NCI-H446 (cell line): ENCODE data around the gene PLCD3.
"Not testable (repeated sequence)": the region's sequence is repeated elsewhere in the genome, so short reads cannot be mapped to it uniquely, and the experiment has no call there.

Experiments used
- DNase-seq, 2 experiments: peaks; one replicate each; lab custom pipeline; 2025; lab: John Stamatoyannopoulos, UW

The PLCD3 gene

DNA sequence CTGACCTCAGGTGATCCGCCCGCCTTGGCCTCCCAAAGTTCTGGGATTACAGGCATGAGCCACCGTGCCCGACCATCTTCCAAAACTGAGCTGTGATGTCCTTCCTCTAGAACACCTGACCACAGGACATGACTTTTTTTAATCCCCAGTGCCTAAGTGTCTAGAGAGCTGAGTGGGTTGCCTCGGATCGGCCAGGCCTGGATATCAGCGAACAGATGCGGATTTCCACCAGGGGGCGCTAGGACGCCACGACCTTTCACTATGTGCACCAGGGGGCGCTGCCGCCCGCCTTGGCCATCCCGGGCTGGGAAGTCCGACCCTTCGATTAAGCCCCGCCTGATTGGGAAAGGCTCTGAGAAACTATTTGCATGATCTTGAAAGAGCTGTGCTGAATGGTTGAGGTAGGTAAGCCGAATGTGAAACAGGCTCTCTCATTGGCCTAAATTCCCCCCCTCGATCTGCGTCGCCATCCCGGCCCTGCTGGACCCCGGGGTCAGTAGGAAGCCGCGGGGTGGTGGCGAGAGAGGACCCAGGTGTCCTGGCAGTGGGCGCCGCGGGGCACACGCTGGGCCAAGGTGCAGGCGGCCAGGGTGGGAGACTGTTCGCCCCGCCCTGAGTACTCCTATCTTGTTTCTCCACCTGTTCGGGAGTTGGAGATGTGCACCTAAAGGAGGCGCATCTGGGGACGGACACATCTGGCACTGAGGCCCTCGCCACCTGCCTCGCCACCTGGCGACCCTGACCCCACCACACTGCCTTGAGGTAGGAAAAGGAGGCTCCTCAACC is 3.1 kb upstream of the PLCD3 start, which contains the start of gene ACBD4:
Gene ACBD4, plus strand, starts transcription at position 496 of the 786 bp plus-strand sequence. CDS start 458 bp downstream, outside the sequence.
- DNase-seq, result peak; percentile 91 to 98

DNA sequence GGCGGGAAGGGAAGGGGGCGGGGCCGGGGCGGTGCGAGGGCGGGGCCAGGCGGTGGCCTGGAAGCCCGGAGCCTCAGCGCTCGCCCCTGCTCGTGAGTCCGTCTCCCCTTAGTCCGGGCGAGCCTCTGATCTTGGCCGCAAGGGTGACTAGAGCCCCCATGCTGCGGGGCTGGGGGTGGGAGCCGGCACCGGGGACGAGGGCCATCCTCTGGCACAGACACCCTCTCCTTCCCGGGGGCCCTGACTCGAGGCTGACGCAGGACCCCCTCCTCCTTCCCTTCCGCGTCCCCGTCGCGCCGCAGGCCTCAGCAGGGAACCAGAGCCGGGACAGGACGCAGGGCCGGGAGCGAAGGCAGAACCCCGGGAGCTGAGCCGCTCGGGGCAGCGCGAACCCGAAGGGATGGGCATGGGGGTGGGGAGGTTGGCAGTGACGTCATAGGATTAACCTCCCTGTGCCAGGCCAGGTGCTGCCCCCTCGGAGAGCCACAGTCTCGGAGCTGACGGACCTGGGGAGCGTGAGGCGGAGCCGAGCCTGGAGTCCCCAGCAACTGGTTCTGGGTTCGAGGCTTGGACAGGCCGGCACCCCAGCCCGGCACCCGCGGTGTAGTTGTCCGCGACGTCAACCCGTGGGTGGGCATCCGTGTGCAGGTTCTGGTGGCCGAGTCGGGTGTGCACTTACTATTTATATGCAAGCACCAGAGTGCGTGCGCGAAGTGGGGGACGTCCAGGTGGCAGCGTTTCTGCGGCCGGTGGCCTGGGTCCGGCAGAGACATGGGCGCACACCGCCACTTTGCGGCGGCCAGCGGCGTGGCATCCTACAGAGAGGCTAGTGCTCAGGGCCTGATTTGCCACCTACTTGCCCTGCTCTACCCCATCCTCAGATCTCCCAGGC is 503 bp upstream of the PLCD3 start:
- peak in 1 of 2 experiments; percentile 66 for DNase-seq

DNA sequence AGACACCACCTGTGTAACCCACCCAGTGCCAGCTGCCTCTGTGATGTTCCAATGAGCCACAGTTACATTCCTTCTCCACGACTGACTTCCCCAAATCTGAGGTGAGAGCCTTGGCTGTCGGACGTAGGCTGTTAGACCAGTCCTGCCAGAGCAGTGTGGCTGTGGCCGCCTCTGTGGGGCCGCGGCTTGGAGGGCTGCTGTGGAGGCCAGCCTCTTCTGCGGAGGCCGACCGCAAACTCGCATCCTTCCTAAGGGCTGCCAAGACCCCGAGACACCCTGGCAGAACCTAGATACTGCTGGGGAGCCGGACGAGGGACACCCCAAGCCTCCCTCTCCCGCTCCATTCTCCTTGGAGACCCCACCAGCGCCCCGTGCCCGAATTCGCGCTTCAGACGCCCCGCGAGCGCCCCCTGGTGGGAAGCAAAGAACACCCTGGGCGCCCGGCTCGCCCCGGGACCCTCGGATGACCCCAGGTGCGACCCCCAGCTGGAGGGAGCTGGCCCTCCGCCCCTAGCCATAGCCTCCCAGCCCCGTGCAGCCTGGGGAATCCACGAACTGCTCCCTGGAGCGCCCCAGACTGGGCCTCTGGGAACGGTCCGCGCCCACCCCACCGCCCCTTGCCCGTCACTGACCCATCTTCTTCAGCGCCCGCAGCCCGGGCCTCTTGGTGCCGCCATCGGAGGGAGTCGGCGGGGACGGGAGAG is 547 bp downstream of the PLCD3 start:
- DNase-seq, result peak in 1 of 2 experiments; percentile 41

DNA sequence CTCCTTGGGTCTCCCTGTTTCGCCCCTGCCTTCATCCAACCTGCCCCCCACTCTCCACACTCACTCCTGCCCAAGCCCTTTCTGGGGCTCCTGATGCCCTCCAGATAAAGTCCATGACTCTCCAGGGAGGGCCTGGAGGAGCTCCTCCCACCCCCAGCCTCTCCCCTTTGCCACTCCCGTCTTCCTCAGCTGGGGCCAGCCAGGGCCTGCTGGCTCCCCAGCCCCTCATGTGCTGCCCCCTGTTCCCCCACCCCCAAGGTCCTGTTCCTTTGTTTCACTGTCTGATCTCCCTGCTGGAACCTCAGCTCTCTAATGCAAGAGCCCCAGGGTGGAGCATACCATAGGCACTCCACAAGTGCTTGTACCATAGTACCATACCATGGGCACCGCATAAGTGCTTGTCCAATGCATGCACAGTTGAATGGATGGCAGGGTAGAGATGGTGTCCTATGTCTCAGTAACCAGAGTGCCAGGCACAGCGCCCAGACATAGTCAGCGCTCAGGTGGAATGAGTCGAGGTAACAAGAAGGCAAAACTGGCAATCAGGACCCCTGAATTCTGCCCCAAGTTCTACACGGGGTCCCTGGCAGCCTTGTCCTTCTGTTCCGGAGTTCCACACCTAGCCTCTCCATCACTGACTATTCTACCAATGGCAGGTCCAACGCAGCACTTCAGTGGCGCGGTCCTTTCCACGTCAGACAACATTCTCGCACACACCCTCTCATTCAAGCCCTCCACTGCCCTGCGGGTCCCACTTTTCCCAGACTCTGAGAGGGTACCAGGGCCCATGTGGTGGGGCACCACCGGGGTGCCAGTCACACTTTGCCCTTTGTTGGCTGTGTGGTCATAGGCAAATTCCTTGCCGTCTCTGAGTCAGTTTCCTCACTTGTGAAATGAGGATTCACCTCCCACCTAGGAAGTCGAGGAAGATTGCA is 1.4 kb downstream of the PLCD3 start:
- no peak for DNase-seq

DNA sequence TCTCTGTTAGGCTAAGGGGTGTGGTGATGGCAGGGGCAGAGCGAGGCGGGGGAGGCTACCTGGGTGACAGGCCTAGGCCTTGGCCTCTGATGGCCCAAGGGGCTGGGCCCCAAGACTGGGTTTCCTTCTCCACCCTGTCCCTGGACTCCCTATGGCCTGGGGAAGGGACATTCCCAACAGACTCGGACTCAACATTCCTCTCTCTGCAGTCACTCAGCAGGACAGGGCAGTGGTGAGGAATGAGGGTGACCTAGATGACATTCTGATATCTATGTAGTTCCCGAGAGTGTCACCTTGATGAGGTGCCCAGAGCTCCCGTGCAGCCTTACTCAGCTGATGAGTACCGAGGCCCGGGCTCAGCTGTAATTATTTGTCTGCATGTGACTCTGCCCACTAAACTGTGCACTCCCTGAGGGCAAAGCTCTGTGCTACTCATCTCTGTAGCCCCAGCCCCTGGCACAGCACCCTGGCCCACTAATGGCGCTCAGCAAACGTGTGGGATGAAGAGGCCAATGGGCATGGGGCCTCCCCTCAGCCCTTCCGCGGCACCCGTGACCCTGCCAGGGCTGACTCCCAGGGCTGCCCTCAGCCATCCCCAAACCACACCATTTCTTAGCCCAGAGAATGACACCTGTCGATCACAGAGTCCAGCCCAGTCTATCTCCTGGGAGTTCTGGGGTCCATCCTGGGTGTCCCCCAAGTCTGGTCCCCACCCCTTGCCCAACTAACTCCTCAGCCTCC is 2.2 kb downstream of the PLCD3 start:
- DNase-seq, result no peak

DNA sequence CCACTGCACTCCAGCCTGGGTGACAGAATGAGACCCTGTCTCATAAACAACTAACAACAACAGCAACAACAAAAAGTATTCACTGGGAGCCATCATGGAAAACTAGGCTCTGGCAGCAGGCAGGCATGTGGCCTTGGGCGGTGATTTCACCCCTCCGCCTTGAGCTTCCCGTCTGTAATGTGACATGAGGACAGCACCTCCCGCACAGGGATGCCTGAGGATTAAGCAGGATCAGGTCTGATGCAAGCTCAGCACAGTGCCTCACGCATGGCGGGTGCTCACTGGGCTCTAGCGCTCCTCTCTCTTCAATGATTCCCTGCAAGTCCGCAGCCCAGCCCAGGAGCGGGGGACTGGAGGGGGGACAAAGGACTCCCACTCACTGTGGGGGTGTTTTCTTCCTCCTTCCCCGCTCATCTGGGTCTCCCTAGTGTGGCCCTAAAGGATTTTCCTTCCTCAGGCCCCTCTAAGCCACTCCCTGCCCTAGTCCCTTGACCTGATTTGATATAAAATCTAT is 2.8 kb downstream of the PLCD3 start:
- no peak for DNase-seq

DNA sequence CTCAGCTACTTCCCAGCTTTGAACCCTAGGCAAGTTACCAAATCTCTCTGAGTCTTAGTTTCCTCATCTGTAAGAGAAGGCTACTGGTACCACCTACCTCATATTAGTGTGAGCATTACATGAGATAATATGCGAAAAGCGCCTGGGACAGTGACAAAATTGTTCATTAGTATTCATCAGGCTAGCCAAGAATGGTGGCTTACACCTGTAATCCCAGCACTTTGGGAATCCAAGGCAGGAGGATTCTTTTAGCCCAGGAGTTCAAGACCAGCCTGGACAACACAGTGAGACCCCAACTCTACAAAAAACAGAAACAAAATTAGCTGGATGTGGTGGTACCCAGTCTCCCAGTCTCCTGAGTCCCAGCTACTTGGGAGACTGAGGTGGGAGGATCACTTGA is 3.3 kb downstream of the PLCD3 start:
- DNase-seq, result no peak

DNA sequence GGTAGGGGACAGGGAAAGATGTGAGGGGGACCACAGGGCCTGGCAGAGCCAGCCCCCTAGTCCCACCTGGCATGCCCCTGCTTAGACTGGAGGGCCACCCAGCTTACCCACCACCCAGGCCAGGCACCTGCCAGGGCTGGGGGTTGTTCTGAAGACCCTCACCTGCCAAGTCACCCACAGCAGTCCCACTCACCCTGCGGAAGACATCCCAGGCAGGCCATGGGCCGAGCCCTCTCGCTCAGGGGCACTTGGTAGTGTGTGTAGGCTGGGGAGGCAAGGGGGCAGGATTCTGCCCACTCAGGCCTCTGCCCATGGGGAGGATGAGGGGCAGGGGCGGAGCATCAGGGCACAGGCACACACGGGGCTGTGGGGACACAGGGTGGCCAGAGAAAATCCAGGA is 4.0 kb downstream of the PLCD3 start:
- DNase-seq, result no peak

DNA sequence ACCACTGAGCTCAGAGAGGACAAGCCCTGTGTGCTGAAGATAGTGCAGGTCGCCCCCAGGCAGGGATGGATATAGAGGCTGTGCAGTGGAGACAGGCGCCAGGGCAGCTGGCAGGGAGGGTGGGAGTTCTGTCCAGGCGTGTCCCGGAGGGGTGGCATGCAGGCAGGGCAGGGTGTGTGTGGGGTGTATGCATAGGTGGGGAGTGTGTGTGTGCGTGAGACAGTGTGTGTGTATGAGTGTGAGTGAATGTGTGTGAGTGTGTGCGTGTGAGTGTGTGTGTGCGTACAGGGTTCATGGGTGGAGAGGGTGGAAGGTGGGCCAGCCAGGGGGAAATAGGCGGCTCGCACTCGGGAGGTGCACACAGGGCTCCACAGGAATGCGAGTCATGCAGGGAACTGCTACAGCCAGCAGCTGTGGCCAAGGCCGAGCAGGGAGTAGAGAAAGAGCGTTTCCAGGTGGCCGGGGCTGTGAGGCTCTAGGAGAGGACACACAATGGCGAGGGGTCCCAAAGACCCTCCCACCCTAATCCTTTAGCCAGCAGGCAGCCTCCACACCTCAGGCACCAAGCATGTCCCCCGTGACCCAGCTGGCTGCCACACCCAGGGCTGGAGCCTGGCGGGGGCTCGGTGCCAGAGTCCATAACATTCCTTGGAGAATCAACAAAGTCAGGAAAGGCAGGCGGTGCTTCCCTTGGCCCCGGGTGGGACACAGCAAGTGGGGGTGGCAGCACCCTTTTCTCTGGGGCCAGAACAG is 4.6 kb downstream of the PLCD3 start:
- DNase-seq, result no peak

DNA sequence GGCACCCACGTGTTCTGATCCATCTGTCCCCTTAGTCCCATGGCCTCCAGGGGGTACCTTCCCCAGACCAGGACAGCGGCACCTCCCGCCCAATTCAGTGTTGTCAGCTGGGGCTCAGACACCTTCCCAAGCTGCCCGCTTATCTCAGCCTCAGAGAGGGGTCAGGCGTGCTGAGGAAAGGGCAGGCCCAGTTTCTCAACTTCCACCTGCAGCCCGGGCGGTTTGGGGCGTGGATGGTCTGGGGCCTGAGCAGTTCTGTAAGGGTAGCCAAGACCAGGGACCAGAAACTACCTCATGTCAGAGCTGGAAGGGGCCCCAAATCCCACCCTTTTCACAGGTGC is 5.1 kb downstream of the PLCD3 start:
- DNase-seq, result no peak

DNA sequence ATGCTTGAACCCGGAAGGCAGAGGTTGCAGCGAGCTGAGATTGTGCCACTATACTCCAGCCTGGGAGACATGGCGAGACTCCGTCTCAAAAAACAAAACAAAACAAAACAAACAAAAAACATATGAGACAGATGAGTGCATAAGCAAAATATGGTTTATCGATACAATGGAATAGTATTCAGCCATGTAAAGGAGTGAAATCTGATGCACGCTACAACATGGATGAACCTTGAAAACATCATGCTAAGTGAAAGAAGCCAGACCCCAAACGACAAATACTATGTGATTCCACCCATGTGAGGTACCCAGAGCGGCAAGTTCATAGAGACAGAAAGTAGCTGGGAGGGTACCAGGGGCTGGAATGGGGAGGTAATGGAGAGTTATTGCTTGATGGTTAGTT is 6.8 kb downstream of the PLCD3 start:
- DNase-seq, result no peak

DNA sequence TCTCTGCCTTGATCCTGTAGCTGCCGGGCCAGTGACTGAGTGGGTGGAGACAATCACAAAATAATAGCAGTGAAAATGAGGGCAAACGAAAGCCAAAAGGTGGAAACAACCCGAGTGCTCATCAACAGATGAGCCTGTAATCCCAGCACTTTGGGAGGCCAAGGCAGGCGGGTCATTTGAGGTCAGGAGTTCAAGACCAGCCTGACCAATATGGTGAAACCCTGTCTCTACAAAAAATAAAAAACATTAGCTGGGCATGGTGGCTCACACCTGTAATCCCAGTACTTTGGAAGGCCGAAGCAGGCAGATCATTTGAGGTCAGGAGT is 7.6 kb downstream of the PLCD3 start:
- not testable (repeated sequence) for DNase-seq

DNA sequence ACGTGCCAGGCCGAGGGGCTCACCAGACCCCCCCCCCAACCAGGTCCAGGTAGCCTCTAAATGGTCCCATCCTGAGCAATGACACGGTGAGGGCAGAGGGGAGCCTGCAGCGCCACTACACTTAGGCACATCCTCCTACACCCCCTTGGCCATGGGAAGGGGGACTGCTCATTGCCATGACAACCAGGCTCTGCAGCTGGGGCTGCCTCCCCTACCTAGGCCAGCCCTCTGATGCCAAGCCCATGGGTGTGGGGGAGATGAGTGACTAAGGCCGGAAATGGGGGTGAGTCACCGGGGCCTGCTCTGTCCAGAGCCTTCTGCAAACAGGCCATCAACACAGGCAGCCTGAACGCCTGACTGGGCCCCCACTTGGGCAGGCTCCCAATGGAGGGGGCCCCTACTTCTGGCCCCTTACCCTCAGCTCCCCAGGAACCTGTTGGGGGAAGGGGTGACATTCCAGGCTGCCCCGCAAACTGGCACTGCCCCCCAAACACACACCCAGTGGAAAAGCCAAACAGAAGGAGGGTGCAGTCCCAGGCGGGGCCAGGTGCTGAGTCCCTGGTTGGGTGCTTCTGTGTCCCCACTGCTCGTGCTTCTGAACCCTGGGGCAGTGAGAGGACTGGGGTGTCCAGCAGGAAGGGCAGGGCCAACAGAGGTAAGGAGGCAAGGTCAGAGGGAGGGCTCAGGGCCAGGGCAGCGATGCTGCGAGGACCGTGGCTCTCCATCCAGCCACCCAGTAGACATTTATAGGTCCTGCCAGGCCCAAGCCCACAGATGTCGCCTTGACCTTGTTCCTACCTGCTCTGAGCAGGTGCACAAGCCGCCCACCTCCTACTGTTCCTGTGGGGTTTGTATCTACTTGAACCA is 8.2 kb downstream of the PLCD3 start:
- DNase-seq, result no peak

DNA sequence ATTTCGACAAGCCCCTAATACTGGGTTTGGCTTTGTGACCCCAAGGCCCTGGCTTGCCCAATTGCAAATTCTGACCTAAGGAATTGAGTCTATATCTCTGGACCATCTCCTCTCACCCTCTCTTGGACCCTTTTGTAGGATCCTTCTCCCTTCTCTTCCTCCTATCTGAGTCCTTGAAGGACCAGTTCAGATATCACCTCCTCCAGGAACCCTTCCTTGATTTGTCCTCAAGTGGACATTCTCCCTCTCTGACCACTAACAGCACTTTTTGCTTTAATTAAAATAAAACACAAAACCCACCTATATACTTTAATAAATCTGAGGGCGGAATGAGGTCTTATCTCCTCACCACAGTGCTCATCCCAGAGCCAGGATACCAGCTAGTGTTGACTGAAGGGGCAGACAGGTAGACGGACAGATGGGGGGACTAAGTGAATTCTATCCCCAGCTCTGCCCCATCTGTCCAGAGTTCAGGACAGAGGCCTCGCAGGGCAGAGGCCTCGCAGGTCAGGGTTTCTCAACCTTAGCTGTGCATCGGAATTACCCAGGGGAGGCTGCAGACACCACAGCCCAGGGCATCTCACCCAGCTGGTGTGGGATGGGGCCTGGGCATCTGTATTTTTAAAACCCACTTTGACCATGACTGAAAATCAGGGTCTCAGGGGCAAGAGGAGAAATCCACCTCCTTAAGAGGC is 9.1 kb downstream of the PLCD3 start:
- DNase-seq, result no peak

DNA sequence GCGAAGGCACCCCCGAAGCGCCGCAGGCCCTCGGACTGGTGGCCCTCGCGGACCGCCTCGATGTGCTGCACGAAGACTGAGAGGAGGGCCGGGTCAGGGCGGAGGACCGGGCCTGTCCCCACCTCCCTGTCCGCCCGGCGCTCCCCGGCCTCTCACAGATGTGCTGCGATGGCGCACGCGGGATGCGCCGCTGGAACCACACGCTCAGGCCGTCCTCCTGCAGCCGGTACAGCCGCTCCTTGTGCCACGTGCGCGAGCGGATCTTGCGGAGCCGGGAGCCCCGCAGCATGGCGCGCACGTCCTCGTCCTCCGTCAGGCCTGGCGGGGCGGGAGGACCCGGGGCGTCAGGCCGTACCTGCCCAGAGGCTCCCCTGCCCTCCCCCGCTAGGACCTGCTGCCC is 11.3 kb downstream of the PLCD3 start:
- no peak for DNase-seq

DNA sequence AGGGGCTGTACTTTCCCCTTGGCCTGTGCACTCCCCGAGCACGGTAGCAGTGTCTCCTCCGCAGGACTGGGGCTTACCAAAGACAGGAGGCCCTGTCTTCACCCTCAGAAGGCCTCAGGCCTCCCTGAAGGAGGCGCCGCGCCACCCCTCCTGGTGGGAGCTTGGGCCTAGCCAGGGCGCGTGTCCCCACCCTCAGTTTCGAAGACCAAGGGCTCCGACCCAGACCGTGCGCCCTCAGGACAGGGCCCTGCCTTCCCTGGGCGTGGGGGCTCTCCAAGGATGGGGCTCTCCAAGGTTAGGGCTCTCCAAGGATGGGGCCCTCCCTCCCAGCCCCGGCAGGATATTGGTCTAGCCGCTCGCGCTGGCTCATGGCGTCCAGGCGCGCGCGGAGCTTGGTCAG is 11.8 kb downstream of the PLCD3 start:
- no peak for DNase-seq

DNA sequence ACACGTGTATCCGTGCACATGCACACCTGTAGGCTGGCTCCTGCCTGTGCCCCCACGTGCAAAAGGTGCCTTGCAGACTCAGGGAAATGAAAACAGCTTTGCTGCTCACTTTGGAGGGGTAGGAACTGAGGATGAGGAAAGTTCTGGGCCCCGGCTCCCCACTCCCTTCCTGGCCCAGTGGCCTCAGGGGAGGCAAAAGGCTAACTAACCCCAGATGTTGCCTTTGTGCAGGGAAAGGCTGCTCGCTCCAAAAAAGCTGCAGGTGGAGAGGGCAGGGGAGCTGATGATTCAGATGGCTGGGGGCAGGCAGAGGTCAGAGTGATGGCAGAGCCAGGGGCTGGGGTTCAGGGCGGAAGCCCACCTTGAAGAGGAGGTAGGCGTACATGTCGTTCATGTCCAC is 12.4 kb downstream of the PLCD3 start:
- no peak for DNase-seq

DNA sequence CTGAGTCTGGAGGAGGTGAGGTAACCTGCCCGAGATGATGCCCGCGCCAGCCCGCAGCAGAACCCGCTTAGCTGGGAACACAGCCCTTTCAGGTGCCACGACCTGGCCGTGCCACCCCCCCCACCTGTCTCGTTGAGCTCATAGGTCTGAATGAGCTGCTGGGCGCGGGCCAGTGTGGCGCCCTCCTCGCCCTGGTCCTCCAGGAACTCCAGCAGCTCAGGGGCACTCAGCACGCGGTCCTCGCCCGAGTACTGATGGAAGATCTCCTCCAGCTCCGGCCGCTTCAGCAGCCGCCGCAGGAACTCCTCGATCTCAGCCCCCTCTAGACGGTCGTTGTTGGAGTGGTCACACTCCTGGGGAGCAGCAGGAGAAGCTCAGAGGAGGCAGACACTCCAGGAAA is 13.6 kb downstream of the PLCD3 start:
- DNase-seq, result no peak
